Adrenal gland (tissue), 5 donors: ENCODE results near the gene TAF3.

ENCODE experiments used
- CTCF ChIP-seq, 6 experiments: fragments of 450-650 bp in 4 of 6; fragments of 200-600 bp in 2 of 6; sonication (generic) in 1 of 6; IDR thresholded peaks; 1 replicate in 5 of 6; 2 replicates in 1 of 6; pipeline versions ENCODE4 v1.5.1 to v1.8.0; 2016 to 2021; ENCODE audit warnings: antibody characterized with exemption in 6 of 6, mild to moderate bottlenecking in 2 of 6, moderate library complexity in 1 of 6
- POLR2A ChIP-seq, 2 donors: fragments of 450-650 bp; IDR thresholded peaks; one replicate each; pipeline ENCODE4 v1.6.1; 2017; ENCODE audit warnings: antibody characterized with exemption in 2 of 2, mild to moderate bottlenecking in 2 of 2, moderate library complexity in 1 of 2
- donor health status: DM: no; HTN: no; CAD: no.

GRCh38 chr10:7982727-7983126, 164.4 kb downstream of the TAF3 start:
- no peak for TF ChIP-seq POLR2A (IDR thresholded peaks at IDR 0.05)
- TF ChIP-seq CTCF (IDR thresholded peaks at IDR 0.05), result no peak
